Testis (tissue), 2 donors: ENCODE data around the gene ZNF576.

Source experiments
- CTCF ChIP-seq, 3 experiments: fragments of 450-650 bp in 2 of 3; fragments of 200-600 bp in 1 of 3; sonication (generic) in 1 of 3; IDR thresholded peaks; one replicate each; pipeline ENCODE4 v1.5.1; 2016 to 2019; ENCODE audit warnings: antibody characterized with exemption in 3 of 3, mild to moderate bottlenecking in 2 of 3, moderate library complexity in 1 of 3
- POLR2A ChIP-seq: fragments of 450-650 bp; IDR thresholded peaks from one replicate; pipeline ENCODE4 v1.6.1; 2017; ENCODE audit warnings: antibody characterized with exemption, mild to moderate bottlenecking, moderate library complexity

GRCh38 chr19:43611788-43612187 lies 15.4 kb downstream of the ZNF576 start, which contains the start of gene SRRM5:
- TF ChIP-seq CTCF (IDR thresholded peaks at IDR 0.05) (no peak), POLR2A (no peak)
